Loucy (cell line): ENCODE measurements around the gene PITPNC1.

ENCODE experiments used
- H2AFZ ChIP-seq: fragments of 200-600 bp; sonication (generic); 2 replicates; pipeline ENCODE4 v1.6.0; 2016; ENCODE audit warnings: antibody characterized with exemption, mild to moderate bottlenecking, low read length, moderate library complexity
- H3F3A ChIP-seq: fragments of 200-600 bp; 2 replicates; pipeline ENCODE4 v1.6.0; 2016; ENCODE audit warnings: antibody characterized with exemption, low read depth, mild to moderate bottlenecking
- H3K27me3 ChIP-seq: fragments of 200-600 bp; sonication (generic); 2 replicates; pipeline ENCODE4 v1.6.1; 2014; ENCODE audit warnings: low read length, mild to moderate bottlenecking; ENCODE audit not compliant: insufficient read depth, poor library complexity, severe bottlenecking
- H3K36me3 ChIP-seq: fragments of 200-600 bp; sonication (generic); 2 replicates; pipeline ENCODE4 v1.6.1; 2016; ENCODE audit warnings: low read length; ENCODE audit not compliant: insufficient read depth
- H3K4me1 ChIP-seq: fragments of 200-600 bp; sonication (generic); 2 replicates; pipeline ENCODE4 v1.5.1; 2014; ENCODE audit warnings: low read length, mild to moderate bottlenecking; ENCODE audit not compliant: insufficient read depth, poor library complexity, severe bottlenecking
- H3K4me2 ChIP-seq: fragments of 200-600 bp; sonication (generic); 2 replicates; pipeline ENCODE4 v1.6.0; 2014; ENCODE audit warnings: antibody characterized with exemption, low read length, low read depth, mild to moderate bottlenecking; ENCODE audit not compliant: poor library complexity, severe bottlenecking
- H3K4me3 ChIP-seq: fragments of 200-600 bp; sonication (generic); 2 replicates; pipeline ENCODE4 v1.5.1; 2014; ENCODE audit warnings: low read length, mild to moderate bottlenecking, mixed read lengths; ENCODE audit not compliant: poor library complexity, severe bottlenecking
- H3K79me2 ChIP-seq: fragments of 200-600 bp; sonication (generic); 2 replicates; pipeline ENCODE4 v1.6.1; 2014; ENCODE audit warnings: low read length; ENCODE audit not compliant: insufficient read depth
- H3K9ac ChIP-seq: fragments of 200-600 bp; sonication (generic); 2 replicates; pipeline ENCODE4 v1.6.0; 2014; ENCODE audit warnings: mild to moderate bottlenecking, low read depth, low read length, moderate library complexity; ENCODE audit not compliant: poor library complexity, severe bottlenecking
- H3K9me2 ChIP-seq: fragments of 200-600 bp; sonication (generic); replicated peaks from 2 replicates; pipeline ENCODE4 v1.6.1; 2016; ENCODE audit warnings: low read depth, low read length, mixed read lengths
- H3K9me3 ChIP-seq: fragments of 200-600 bp; sonication (generic); 2 replicates; pipeline ENCODE4 v1.6.1; 2014; ENCODE audit warnings: mild to moderate bottlenecking, antibody characterized with exemption, low read length, low read depth; ENCODE audit not compliant: insufficient read depth
- H4K20me1 ChIP-seq: fragments of 200-600 bp; sonication (generic); 2 replicates; pipeline ENCODE4 v1.6.0; 2014; ENCODE audit warnings: antibody characterized with exemption, low read length, mild to moderate bottlenecking; ENCODE audit not compliant: insufficient read depth, poor library complexity, severe bottlenecking
- CTCF ChIP-seq: fragments of 200-600 bp; sonication (generic); conservative IDR thresholded peaks from 2 replicates; pipeline ENCODE4 v1.5.1; 2014; ENCODE audit warnings: mild to moderate bottlenecking, antibody characterized with exemption, low read length
- EZH2phosphoT487 ChIP-seq: fragments of 200-600 bp; IDR thresholded peaks from 2 replicates; pipeline ENCODE4 v1.6.1; 2018; ENCODE audit warnings: antibody characterized with exemption, mild to moderate bottlenecking, moderate library complexity, borderline replicate concordance

Gene PITPNC1

GRCh38 chr17:67360880-67361279 lies 16.2 kb upstream of the PITPNC1 start:
- Histone ChIP-seq H4K20me1 (peaks cover 91% of the 10 kb centered on the region), H3K4me3 (peak overlapping the region; percentile 40), H3K79me2 (peaks cover 95% of the 10 kb centered on the region), H3K36me3 (peaks cover 27% of the 10 kb centered on the region; the same call in 1 of the 2 replicates), H3K4me2 (peak overlapping the region; percentile 98), H3K9ac (no peak overlapping the region), H3F3A (peaks cover 2% of the 10 kb centered on the region; the same call in 1 of the 2 replicates), H3K4me1 (peaks cover 57% of the 10 kb centered on the region), H3K27me3 (no peaks in the 10 kb centered on the region), H3K9me3 (no peaks in the 10 kb centered on the region), H3K9me2 (no peaks in the 10 kb centered on the region), H2AFZ (no peak overlapping the region)
- TF ChIP-seq EZH2phosphoT487, result no peak
- no peak for TF ChIP-seq CTCF

DNA sequence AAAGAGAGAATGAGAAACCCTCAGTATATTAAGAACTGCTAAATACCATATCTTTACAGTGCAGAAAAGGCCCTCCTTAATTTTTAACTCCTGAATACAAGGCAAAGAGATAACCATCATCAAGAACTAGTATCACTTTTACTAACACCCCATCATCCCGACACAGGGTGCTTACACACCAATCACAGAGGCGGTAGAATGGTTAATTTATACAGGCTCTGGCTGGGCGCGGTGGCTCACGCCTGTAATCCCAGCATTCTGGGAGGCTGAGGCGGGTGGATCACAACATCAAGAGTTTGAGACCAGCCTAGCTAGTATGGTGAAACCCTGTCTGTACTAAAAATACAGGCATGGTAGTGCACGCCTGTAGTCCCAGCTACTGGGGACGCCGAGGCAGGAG lies 14.9 kb upstream of the PITPNC1 start:
- Histone ChIP-seq H3K79me2 (peaks cover 93% of the 10 kb centered on the region), H3K4me3 (peak overlapping the region; percentile 99), H3K27me3 (no peaks in the 10 kb centered on the region), H2AFZ (no peak overlapping the region), H4K20me1 (peaks cover 89% of the 10 kb centered on the region), H3K9me3 (no peaks in the 10 kb centered on the region), H3K36me3 (peaks cover 17% of the 10 kb centered on the region; the same call in 1 of the 2 replicates), H3K4me2 (peak overlapping the region; percentile 98), H3K9ac (no peak overlapping the region), H3K4me1 (peaks cover 62% of the 10 kb centered on the region), H3F3A (peaks cover 2% of the 10 kb centered on the region; the same call in 1 of the 2 replicates), H3K9me2 (no peaks in the 10 kb centered on the region)
- TF ChIP-seq CTCF (no peak), EZH2phosphoT487 (no peak)

DNA sequence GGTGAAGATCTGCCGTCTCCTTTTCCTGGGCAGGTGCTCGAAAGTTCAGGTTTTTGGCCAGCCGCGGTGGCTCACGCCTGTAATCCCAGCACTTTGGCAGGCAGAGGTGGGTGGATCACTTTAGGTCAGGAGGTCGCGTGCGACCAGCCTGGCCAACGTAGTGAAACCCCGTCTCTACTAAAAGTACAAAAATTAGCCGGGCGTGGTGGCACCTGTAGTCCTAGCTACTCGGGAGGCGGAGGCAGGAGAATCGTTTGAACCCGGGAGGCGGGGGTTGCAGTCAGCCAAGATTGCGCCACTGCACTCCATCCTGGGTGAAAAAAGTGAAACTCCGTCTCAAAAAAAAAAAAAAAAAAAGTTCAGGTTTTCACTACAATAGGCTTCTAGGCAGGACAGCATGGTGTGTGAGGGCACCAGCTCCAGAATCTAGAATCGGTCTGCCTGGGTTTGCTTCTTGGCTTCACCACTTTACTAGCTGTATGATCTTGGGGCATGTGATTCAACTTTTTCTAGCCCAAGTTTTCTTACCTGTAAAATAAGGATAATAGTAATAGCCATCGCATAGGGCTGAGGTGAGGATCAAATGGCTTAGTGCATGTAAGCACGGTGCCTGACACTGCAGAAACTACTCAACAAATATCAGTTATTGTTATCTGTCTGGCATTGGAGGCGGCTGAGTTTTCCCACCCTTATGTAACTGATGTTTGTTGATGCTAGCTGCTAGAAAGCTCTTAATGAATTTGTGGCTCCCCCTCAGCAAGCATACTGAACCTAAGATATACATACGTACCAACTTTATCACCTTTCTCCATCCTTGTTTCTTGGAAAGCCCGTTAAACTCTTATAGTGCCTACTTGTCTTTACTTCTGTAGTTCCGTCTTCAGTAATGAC lies 12.0 kb upstream of the PITPNC1 start:
- Histone ChIP-seq H3K9ac (peak overlapping the region; percentile 90), H3K4me2 (peak overlapping the region; percentile 98), H3K27me3 (no peaks in the 10 kb centered on the region), H3K4me1 (peaks cover 46% of the 10 kb centered on the region), H2AFZ (no peak overlapping the region), H3K9me3 (no peaks in the 10 kb centered on the region), H3K36me3 (peaks cover 6% of the 10 kb centered on the region; the same call in 1 of the 2 replicates), H4K20me1 (peaks cover 60% of the 10 kb centered on the region), H3F3A (peaks cover 2% of the 10 kb centered on the region; the same call in 1 of the 2 replicates), H3K4me3 (peak overlapping the region; percentile 99), H3K9me2 (no peaks in the 10 kb centered on the region), H3K79me2 (peaks cover 63% of the 10 kb centered on the region)
- TF ChIP-seq EZH2phosphoT487, result no peak
- TF ChIP-seq CTCF, result no peak
